IMR-90 (cell line): ENCODE measurements around the gene EXOC6B. TPM values are rescaled to one million over a fixed set of nuclear protein-coding genes. Genes with fewer than 3 reads are reported as not detected.

ENCODE experiments used
- ATAC-seq: fragments of 200-7000 bp; cut with Tn5 transposase; 2 replicates; pipeline ENCODE4 v1.9.1; 2020; ENCODE audit warnings: low read depth, mild to moderate bottlenecking, moderate library complexity
- BruUV-seq: library from RNA; stranded (reverse); fragments of 400-500 nt; replicated peaks from 2 replicates; lab custom pipeline; 2021; lab: Mats Ljungman, UMichigan
- CTCF ChIA-PET: fragments of 300-600 bp; formaldehyde crosslinking; extraction: SDS; loops from one replicate; lab custom pipeline; 2021; ENCODE audit warnings: antibody characterized with exemption; lab: Yijun Ruan, JAX
- POLR2A ChIA-PET: fragments of 300-600 bp; sonication (Branson Sonifier 250); formaldehyde crosslinking; loops from one replicate; lab custom pipeline; 2022; ENCODE audit warnings: antibody characterized with exemption; ENCODE audit not compliant: unreplicated experiment; lab: Charles Lee
- DNase-seq: peaks from one replicate; pipeline ENCODE4 v3.0.0; 2013
- H2AFZ ChIP-seq: replicated peaks from 2 replicates; pipeline ENCODE3; 2013; ENCODE audit warnings: low read length, mild to moderate bottlenecking; ENCODE audit not compliant: poor library complexity
- H2AK5ac ChIP-seq: 2 replicates; pipeline ENCODE4 v1.6.1; 2013; ENCODE audit warnings: low read depth, low read length, inconsistent platforms
- H2AK9ac ChIP-seq: replicated peaks from 2 replicates; pipeline ENCODE3; 2013; ENCODE audit warnings: mild to moderate bottlenecking, low read depth, low read length, moderate library complexity; ENCODE audit not compliant: poor library complexity
- H2BK120ac ChIP-seq: 2 replicates; pipeline ENCODE4 v1.6.1; 2013; ENCODE audit warnings: low read depth, low read length, inconsistent platforms
- H2BK15ac ChIP-seq: 3 replicates; pipeline ENCODE4 v1.6.1; 2013; ENCODE audit warnings: low read depth, low read length, inconsistent platforms
- H2BK20ac ChIP-seq: 2 replicates; pipeline ENCODE4 v1.6.1; 2013; ENCODE audit warnings: low read depth, mild to moderate bottlenecking, inconsistent platforms, low read length, moderate library complexity
- H2BK5ac ChIP-seq: 2 replicates; pipeline ENCODE4 v1.6.1; 2013; ENCODE audit warnings: mild to moderate bottlenecking, low read depth, low read length, inconsistent platforms; ENCODE audit not compliant: poor library complexity, severe bottlenecking
- H3K14ac ChIP-seq: replicated peaks from 2 replicates; pipeline ENCODE4 v1.6.1; 2013; ENCODE audit warnings: low read depth, low read length, inconsistent platforms
- H3K18ac ChIP-seq: 2 replicates; pipeline ENCODE4 v1.6.1; 2013; ENCODE audit warnings: low read depth, low read length, control low read depth
- H3K23ac ChIP-seq: 2 replicates; pipeline ENCODE4 v1.6.1; 2013; ENCODE audit warnings: low read depth, low read length, inconsistent platforms
- H3K27ac ChIP-seq: 2 replicates; pipeline ENCODE4 v1.5.1; 2013; ENCODE audit warnings: mild to moderate bottlenecking, control low read depth, low read length; ENCODE audit not compliant: insufficient read depth
- H3K27me3 ChIP-seq: 2 replicates; pipeline ENCODE4 v1.6.1; 2013; ENCODE audit warnings: low read length; ENCODE audit not compliant: control insufficient read depth, insufficient read depth
- H3K36me3 ChIP-seq: 2 replicates; pipeline ENCODE4 v1.6.1; 2013; ENCODE audit warnings: low read length, mixed read lengths; ENCODE audit not compliant: control insufficient read depth, insufficient read depth
- H3K4ac ChIP-seq: 2 replicates; pipeline ENCODE4 v1.6.1; 2013; ENCODE audit warnings: low read depth, low read length, inconsistent platforms
- H3K4me1 ChIP-seq: 2 replicates; pipeline ENCODE4 v1.6.1; 2013; ENCODE audit warnings: low read length, mixed read lengths; ENCODE audit not compliant: control insufficient read depth, insufficient read depth
- H3K4me2 ChIP-seq: 2 replicates; pipeline ENCODE4 v1.6.1; 2013; ENCODE audit warnings: low read depth, mild to moderate bottlenecking, control low read depth, low read length, moderate library complexity
- H3K4me3 ChIP-seq: 2 replicates; pipeline ENCODE4 v1.5.1; 2013; ENCODE audit warnings: low read depth, mild to moderate bottlenecking, control low read depth, low read length, moderate library complexity; ENCODE audit not compliant: insufficient read depth
- H3K56ac ChIP-seq: 2 replicates; pipeline ENCODE4 v1.6.1; 2013; ENCODE audit warnings: low read length, inconsistent platforms; ENCODE audit not compliant: insufficient read depth; ENCODE audit errors: extremely low read depth
- H3K79me1 ChIP-seq, 2 experiments: 2 replicates each; pipeline ENCODE4 v1.6.1; 2013; ENCODE audit warnings: low read length in 2 of 2, inconsistent platforms in 1 of 2, low read depth in 1 of 2
- H3K9ac ChIP-seq: 2 replicates; pipeline ENCODE4 v1.6.1; 2013; ENCODE audit warnings: low read depth, low read length, control low read depth
- H3K9me1 ChIP-seq: 2 replicates; pipeline ENCODE4 v1.6.1; 2013; ENCODE audit warnings: low read length, inconsistent platforms; ENCODE audit not compliant: insufficient read depth
- H3K9me3 ChIP-seq: 2 replicates; pipeline ENCODE4 v1.6.1; 2013; ENCODE audit warnings: low read length; ENCODE audit not compliant: control insufficient read depth, insufficient read depth
- H4K20me1 ChIP-seq: 2 replicates; pipeline ENCODE4 v1.6.1; 2013; ENCODE audit warnings: low read length, inconsistent platforms; ENCODE audit not compliant: insufficient read depth
- H4K5ac ChIP-seq: 2 replicates; pipeline ENCODE4 v1.6.1; 2013; ENCODE audit warnings: mild to moderate bottlenecking, low read depth, low read length, control low read depth
- H4K8ac ChIP-seq, 2 experiments: 2 replicates each; pipeline ENCODE4 v1.6.1; 2013; ENCODE audit warnings: low read depth in 2 of 2, low read length in 2 of 2, control low read depth in 1 of 2, inconsistent platforms in 1 of 2
- H4K91ac ChIP-seq: 2 replicates; pipeline ENCODE4 v1.6.1; 2013; ENCODE audit warnings: low read depth, low read length, inconsistent platforms; ENCODE audit not compliant: insufficient read depth
- CEBPB ChIP-seq: IDR thresholded peaks from 2 replicates; pipeline ENCODE4 v1.6.1; 2012; ENCODE audit warnings: low read depth, low read length, improper control_type of control experiment
- CHD1 ChIP-seq: IDR thresholded peaks from 2 replicates; pipeline ENCODE4 v1.6.1; 2012; ENCODE audit warnings: low read depth, low read length, improper control_type of control experiment
- CTCF ChIP-seq: conservative IDR thresholded peaks from 2 replicates; pipeline ENCODE4 v1.5.1; 2012; ENCODE audit warnings: mild to moderate bottlenecking, low read depth, low read length, improper control_type of control experiment
- ELK1 ChIP-seq: fragments of 150-350 bp; IDR thresholded peaks from 2 replicates; pipeline ENCODE4 v1.6.1; 2016; ENCODE audit warnings: low read depth, mild to moderate bottlenecking, low read length, moderate library complexity, borderline replicate concordance
- MAFK ChIP-seq: IDR thresholded peaks from 2 replicates; pipeline ENCODE4 v1.6.1; 2012; ENCODE audit warnings: low read depth, low read length, improper control_type of control experiment
- POLR2A ChIP-seq: IDR thresholded peaks from 2 replicates; pipeline ENCODE4 v1.6.1; 2012; ENCODE audit warnings: mild to moderate bottlenecking, low read depth, low read length
- RCOR1 ChIP-seq: IDR thresholded peaks from 2 replicates; pipeline ENCODE4 v1.6.1; 2012; ENCODE audit warnings: mild to moderate bottlenecking, low read length, improper control_type of control experiment; ENCODE audit not compliant: insufficient replicate concordance
- WGBS, 2 experiments: methylation state at CpG; one replicate each; pipeline versions ENCODE4 v1.1.5 to v1.1.7; 2013; ENCODE audit warnings: missing lambda C conversion rate in 2 of 2; ENCODE audit not compliant: insufficient read length in 1 of 2; ENCODE audit errors: extremely low coverage in 2 of 2; 5-methylcytosine and 5-hydroxymethylcytosine counted together
- dilution Hi-C: fragments of 300-500 bp; cut with HindIII; formaldehyde crosslinking; loops from one replicate; pipeline ENCODE4 v1.14.3; 2018; ENCODE audit warnings: low sequenced_read_pairs; ENCODE audit not compliant: unreplicated experiment
- in situ Hi-C: fragments of 300-500 bp; cut with MboI; formaldehyde crosslinking; loops from 3 replicates; pipeline ENCODE4 v1.14.3; 2019; ENCODE audit warnings: low sequenced_read_pairs, inconsistent platforms, mixed read lengths
- intact Hi-C: fragments of 100-400 bp; cut with micrococcal nuclease; formaldehyde crosslinking; loops from 2 replicates; pipeline ENCODE4 v1.10.0; 2022
- polyA plus RNA-seq, 3 experiments: library from polyadenylated mRNA; depleted of rRNA; stranded (reverse); fragments of >200 nt; gene quantifications; 2 replicates each; pipeline ENCODE4 v1.2.3, GENCODE V29; 2012; ENCODE audit warnings: low replicate concordance in 1 of 3
- total RNA-seq: library from RNA; depleted of rRNA; stranded (reverse); fragments of >200 nt; gene quantifications from 2 replicates; pipeline ENCODE4 v1.2.3, GENCODE V29; 2012

Gene EXOC6B
- total and polyA plus RNA-seq, 2 of the 4 experiments (the other 2 are of a cell fraction), result 10.2 to 29.4 TPM

GRCh38 chr2:72539071-72539552 is 286.7 kb downstream of the EXOC6B start:
- DNase-seq (peak; percentile 53), ATAC-seq (peak; percentile 72)
- Histone ChIP-seq H2BK5ac (no peak overlapping the region), H3K56ac (no peak overlapping the region), H3K79me1 (peaks cover 0 to 2% of the 10 kb centered on the region in 2 experiments; a peak in 1 of 4 replicates), H4K20me1 (no peaks in the 10 kb centered on the region), H3K23ac (no peak overlapping the region), H3K18ac (no peak overlapping the region), H3K4me3 (no peak overlapping the region), H3K4me1 (peaks cover 2% of the 10 kb centered on the region; the same call in 1 of the 2 replicates), H4K91ac (no peak overlapping the region), H3K9me1 (no peaks in the 10 kb centered on the region), H2BK20ac (no peak overlapping the region), H3K4me2 (no peak overlapping the region), H2BK15ac (no peak overlapping the region), H3K9me3 (no peaks in the 10 kb centered on the region), H2AK9ac (no peak overlapping the region), H4K8ac (no peak overlapping the region), H3K27ac (no peak overlapping the region), H3K4ac (no peak overlapping the region), H3K36me3 (no peaks in the 10 kb centered on the region), H4K5ac (no peak overlapping the region), H3K9ac (no peak overlapping the region), H2AFZ (no peak overlapping the region), H2BK120ac (no peak overlapping the region), H2AK5ac (no peak overlapping the region), H3K27me3 (no peaks in the 10 kb centered on the region), H3K14ac (no peak overlapping the region)
- no CpG with 5 or more reads among the region's 2 CpGs for WGBS, 2 experiments
- in situ Hi-C loops (no loop called here), intact Hi-C loops (no loop called here), dilution Hi-C loops (no loop called here)
- no TSS peak for BruUV-seq
- ChIA-PET CTCF (interaction anchor here (0.6 kb wide), 1 partner anchor 20 kb away, joined by 3 read pairs; no protein-coding TSS in a partner anchor), POLR2A (no interaction called here)
- no peak for TF ChIP-seq CEBPB
- no peak for TF ChIP-seq CHD1
- no peak for TF ChIP-seq ELK1
- no peak for TF ChIP-seq POLR2A
- no peak for TF ChIP-seq MAFK
- TF ChIP-seq CTCF, result no peak
- TF ChIP-seq RCOR1, result no peak
